Skin of body (tissue), 2 donors: ENCODE measurements around the gene BORCS5. TPM values are rescaled to one million over a fixed set of nuclear protein-coding genes. Genes with fewer than 3 reads are reported as not detected.
A peak's percentile ranks its signal among the peaks of the same experiment; 100 is the strongest.
"Not testable (repeated sequence)": the region's sequence is repeated elsewhere in the genome, so short reads cannot be mapped to it uniquely, and the experiment has no call there.

Experiments
- DNase-seq: peaks from one replicate; lab custom pipeline; 2025; lab: John Stamatoyannopoulos, UW
- total RNA-seq: library from RNA; depleted of rRNA; stranded (reverse); fragments of >200 nt; gene quantifications from one replicate; pipeline ENCODE4 v1.2.3, GENCODE V29; 2014

Gene BORCS5
- total RNA-seq: 23.1 TPM

DNA sequence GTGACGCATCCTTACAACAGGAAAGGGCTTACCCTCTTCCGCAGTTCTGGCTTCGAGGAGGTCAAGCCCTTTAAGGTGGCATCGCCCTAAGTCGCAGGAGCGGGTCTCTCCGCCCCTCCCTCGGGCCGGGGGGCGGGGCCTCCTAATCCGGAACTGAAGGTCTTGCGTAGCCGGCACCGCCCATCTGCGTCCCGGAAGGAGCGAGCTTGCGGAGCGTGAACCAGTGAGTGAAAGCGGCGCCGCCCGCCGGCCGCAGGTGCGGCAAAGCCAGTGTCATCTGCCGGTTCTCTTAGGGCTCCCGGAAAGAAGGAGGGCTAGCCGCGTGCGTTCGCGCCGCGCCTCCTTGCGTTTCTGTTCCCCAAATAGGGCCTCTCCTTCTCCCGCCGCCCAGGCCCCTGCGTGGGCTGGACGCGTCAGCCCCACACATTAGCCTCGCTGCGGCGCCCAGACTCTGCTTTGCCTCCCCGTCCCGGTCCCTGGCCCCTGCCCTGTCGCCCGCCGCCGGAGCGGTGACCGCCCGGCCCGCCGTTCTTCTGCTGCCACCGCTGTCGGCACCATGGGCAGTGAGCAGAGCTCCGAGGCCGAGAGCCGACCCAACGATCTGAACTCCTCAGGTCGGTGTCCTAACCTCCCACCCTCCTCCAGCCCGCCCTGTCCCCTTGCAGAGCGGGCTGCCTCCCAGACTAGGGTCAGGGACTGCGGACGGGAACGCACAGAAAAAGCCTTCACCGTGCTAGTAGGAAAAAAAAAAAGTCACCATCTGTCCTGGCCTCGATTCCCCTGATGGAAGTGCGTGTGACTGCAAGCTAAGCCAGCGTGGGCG lies at the start of gene BORCS5:
TSS of gene BORCS5 (plus strand) at position 183 of the 823 bp plus-strand sequence. CDS start at position 557, 374 bp downstream.
- DNase-seq: peak; percentile 88

DNA sequence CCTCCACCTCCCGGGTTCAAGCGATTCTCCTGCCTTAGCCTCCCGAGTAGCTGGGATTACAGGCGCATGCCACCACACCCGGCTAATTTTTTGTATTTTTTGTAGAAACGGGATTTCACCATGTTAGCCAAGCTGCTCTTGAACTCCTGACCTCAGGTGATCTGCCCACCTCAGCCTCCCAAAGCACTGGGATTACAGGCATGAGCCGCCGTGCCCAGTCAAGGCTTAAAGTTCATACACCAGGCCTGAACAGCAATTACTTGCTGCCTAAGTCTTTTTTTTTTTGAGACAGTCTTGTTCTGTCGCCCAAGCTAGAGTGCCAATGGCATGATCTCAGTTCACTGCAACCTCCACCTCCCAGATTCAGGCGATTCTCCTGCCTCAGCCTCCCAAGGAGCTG lies 46.2 kb upstream of the BORCS5 start:
- not testable (repeated sequence) for DNase-seq

GRCh38 chr12:12315838-12316237 lies 41.0 kb upstream of the BORCS5 start:
- DNase-seq: no peak

DNA sequence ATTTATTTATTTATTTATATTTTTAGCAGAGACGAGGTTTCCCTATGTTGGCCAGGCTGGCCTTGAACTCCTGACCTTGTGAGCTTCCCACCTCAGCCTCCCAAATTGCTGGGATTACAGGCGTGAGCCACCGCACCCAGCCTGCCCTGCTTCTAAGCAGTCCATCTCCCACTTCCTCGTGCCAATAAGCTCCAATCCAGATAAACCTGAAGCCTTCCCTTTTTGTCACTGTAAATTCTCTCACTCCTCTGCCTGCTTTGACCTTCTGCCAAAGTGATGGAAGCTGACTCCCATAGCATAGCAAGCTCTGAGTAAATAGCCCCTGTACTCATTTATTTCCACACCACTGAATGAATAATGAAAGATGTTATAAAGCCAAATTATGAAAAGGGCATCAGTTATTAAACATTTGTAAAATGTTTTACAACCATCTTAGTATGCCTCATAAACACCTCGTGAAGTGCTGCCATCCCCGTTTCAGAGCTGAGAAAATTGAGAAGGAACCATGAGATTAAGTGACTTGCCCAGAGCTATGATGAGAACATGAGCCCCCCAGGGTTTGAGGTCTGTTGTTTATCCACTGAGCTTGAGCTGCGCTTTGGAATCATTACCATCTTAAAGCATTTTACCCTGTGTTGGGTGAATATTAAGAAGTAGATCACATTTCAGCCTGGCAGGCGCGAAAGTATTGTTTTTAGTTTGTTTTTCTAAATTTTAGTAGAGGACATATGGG lies 37.3 kb upstream of the BORCS5 start:
- peak; percentile 75 for DNase-seq

GRCh38 chr12:12323118-12323517 lies 33.8 kb upstream of the BORCS5 start:
- DNase-seq: no peak

DNA sequence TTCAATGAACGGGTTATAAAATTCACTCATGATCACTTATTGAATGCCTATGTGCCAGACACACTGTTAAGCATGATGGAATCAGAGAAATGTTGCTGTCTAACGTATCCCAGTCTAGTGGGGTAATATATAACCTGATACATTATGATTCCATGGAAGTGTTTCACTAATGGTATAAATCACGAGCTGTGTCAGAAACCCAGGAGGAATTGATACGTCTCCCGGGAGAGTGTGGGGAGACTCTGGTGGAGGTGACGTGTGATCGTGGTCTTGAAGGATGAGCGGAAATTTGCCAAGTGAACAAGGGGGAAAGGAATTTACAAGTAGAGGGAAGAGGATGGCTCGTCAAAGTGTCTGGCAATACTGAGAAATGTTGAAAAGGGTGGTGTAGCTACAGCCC lies 33.3 kb upstream of the BORCS5 start:
- no peak for DNase-seq

DNA sequence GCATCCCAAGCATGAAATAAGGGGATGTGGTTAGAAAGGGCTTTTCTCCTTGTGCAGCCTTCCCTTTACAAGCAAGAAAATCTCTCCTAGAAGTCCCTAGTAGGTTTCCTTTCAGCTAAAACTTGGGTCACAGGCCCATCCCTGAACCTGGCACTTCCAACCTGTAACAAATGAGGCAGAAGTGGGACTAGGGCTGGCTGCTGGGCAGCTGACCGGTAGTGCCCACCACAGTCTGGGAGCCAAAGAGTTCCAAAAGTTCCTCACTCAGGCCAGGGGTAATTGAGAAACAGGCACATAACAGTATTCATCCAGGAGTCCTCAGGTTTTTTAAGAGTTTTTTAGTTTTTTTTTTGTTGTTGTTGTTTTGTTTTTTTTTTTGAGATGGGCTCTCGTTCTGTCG lies 30.6 kb upstream of the BORCS5 start:
- no peak for DNase-seq

- peak; percentile 33 for DNase-seq
These were observed 29.1 kb upstream of the BORCS5 start for GRCh38 chr12:12327802-12328201.

DNA sequence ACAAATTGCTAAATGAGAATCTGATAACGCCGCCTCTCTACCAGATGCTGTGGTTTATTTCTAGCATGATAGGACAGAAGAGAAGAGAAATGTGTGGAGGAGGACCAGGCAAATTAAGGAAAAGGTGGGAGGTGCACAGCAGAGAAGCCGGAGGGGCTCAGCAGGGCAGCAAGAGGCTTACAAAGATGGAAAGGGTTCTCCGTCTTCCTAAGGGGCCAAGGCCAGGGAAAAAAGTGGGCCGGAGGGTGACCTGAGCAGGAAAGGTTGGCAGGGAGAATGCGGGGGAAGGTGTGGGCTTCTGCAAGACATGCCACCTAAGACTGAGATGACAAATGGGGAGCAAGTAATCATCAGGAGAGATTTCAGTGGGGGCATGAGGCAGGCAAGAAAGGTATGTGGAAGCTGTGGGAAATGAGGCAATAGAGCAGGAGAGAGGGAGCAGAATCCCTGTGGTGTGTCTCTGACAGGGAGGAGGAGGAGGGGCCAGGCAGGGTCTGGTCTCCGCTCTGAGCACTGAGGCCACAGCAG lies 25.6 kb upstream of the BORCS5 start:
- DNase-seq: no peak

DNA sequence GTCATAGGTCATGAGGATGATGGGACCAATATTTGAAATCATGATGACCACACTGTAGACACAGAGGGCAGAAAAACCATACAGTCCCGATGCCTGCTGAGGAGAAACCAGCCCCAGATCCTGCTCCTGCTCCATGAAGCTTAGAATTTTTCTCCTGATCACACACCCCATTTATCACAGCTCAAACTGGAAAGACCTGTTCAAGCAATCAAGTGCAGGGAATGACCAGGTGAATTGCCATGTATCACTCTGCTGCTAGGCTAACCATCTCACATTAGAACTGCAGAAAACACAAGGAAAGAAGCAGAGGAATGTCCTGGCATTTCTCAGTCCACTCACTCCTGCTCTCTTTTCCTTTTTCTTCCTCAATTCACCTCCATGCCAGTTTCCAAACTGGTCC lies 25.0 kb upstream of the BORCS5 start:
- no peak for DNase-seq

GRCh38 chr12:12333407-12334366 lies 23.2 kb upstream of the BORCS5 start:
- no peak for DNase-seq

GRCh38 chr12:12334367-12335040 lies 22.4 kb upstream of the BORCS5 start:
- no peak for DNase-seq

- DNase-seq: no peak
These were observed 20.8 kb upstream of the BORCS5 start for GRCh38 chr12:12336049-12336411.

DNA sequence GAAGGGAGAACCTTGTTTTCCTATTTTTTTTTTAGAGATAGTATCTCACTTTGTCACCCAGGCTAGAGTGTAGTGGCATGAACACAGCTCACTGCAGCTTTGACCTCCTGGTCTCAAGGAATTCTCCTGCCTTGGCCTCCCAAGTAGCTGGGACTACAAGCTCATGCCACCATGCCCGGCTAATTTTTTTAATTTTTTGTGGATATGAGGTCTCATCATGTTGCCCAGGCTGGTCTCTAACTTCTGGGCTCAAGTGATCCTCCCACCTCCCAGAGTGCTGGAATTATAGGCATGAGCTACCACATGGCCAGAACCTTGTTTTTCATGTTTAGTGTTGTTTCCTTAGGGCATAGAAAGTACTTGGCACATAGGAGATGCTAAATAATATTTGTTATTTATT lies 20.4 kb upstream of the BORCS5 start:
- DNase-seq: no peak

GRCh38 chr12:12338527-12339168 lies 18.2 kb upstream of the BORCS5 start:
- no peak for DNase-seq

DNA sequence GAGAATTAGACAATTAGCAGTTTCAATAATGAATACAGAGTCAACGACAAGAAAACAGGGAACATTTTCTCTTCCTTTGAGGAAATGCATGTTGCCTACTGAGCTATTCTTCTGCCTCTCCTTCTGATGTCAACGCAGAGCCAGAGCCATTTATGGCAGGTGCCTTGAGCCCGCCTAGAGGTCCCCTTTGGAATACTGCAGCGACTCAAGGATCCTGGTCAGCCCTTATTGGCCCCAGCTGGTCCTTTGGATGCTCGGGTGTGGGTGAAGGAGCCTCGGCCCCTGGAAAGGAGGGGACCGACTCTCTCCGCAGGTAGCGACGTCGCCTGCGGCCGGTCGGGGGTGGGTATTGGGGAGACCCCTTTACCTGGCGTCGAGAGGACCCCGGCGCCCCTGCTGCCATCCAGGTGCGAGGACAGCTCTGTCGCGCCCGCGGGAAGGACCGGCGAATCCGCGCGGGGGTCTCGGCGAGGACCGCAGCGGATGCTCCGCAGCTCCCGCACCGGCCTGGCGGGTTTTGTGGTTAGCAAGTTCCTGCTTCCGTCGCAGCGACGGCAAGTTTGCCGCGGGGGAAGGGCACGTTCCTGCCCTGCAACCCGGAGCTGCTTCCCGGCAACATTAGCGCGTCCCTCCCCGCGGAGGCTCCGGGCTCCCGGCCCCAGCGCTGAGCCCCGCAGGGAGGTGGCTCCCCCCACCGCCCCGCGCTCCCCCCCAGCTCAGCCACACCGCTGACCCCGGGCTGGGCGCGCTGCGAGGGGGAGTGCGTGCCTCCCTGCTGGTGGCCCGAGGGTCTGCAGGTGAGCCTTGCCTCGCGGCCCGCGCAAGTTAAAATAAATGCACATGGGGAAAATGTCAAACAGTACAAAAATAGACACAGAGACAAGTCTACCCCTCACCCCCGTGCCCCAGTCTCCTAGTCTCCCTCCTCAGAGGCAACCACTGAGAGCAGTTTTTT lies 6.9 kb upstream of the BORCS5 start, which contains the start of gene MANSC1:
TSS of gene MANSC1 (minus strand) at position 532 of the 955 bp plus-strand sequence. CDS start 6,928 bp downstream, outside the sequence.
- DNase-seq: peak; percentile 27

DNA sequence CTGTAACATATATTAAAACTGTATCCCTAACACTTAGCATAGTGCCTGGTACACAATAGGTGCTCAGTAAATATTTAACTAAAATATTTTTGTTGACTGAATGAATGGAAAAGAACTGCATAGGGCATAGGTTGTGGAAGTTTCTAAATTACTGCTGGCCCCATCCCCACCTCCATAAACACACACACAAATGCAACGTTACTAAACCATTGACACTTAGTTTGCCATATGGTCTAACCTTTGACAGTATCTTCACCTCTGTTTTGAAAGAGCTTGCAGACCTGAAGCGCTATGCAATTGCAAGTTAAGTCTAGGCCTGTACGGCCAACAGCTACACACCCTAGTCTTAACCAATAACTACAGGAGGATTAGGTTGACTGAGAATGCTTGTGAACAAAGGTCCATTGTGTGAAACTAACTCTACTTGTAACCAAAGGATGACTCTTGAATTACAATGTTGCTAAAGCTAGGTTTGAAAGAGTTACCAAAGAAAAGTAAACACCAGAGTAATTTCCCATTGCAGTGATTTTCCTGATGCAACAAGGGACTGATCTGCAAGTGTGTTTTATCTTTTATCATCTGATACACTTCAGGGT lies 5.9 kb upstream of the BORCS5 start:
- no peak for DNase-seq

GRCh38 chr12:12351468-12352185 lies 5.3 kb upstream of the BORCS5 start:
- not testable (repeated sequence) for DNase-seq
